Stimulated activated naive CD8-positive, alpha-beta T cell treated with anti-CD3 and anti-CD28 coated beads, Interleukin-15, Interleukin-2, amounts not matched to agents 100 ng/mL and 50 ng/mL, for 24 hours (primary cell): ENCODE measurements around the gene DPF3.

Experiments used
- H3K27ac Mint-ChIP-seq: one replicate; pipeline ENCODE4 v1.8.0; 2021; ENCODE audit warnings: mild to moderate bottlenecking, mixed read lengths
- H3K27me3 Mint-ChIP-seq: one replicate; pipeline ENCODE4 v1.8.0; 2021; ENCODE audit warnings: mixed read lengths
- H3K36me3 Mint-ChIP-seq: one replicate; pipeline ENCODE4 v1.8.0; 2021; ENCODE audit warnings: low read depth, mixed read lengths
- H3K4me1 Mint-ChIP-seq: one replicate; pipeline ENCODE4 v1.8.0; 2021; ENCODE audit warnings: low read depth, mixed read lengths
- H3K4me3 Mint-ChIP-seq: one replicate; pipeline ENCODE4 v1.8.0; 2021; ENCODE audit warnings: mild to moderate bottlenecking, mixed read lengths
- H3K9me3 Mint-ChIP-seq: one replicate; pipeline ENCODE4 v1.8.0; 2021; ENCODE audit warnings: mixed read lengths

The DPF3 gene

GRCh38 chr14:72625689-72626088 lies 268.2 kb downstream of the DPF3 start:
- peaks cover 4% of the 10 kb centered on the region for H3K9me3 Mint-ChIP-seq
- H3K4me3 Mint-ChIP-seq: no peak overlapping the region
- no peak overlapping the region for H3K27ac Mint-ChIP-seq
- H3K4me1 Mint-ChIP-seq: no peaks in the 10 kb centered on the region
- peaks cover 3% of the 10 kb centered on the region for H3K27me3 Mint-ChIP-seq
- H3K36me3 Mint-ChIP-seq: no peaks in the 10 kb centered on the region

DNA sequence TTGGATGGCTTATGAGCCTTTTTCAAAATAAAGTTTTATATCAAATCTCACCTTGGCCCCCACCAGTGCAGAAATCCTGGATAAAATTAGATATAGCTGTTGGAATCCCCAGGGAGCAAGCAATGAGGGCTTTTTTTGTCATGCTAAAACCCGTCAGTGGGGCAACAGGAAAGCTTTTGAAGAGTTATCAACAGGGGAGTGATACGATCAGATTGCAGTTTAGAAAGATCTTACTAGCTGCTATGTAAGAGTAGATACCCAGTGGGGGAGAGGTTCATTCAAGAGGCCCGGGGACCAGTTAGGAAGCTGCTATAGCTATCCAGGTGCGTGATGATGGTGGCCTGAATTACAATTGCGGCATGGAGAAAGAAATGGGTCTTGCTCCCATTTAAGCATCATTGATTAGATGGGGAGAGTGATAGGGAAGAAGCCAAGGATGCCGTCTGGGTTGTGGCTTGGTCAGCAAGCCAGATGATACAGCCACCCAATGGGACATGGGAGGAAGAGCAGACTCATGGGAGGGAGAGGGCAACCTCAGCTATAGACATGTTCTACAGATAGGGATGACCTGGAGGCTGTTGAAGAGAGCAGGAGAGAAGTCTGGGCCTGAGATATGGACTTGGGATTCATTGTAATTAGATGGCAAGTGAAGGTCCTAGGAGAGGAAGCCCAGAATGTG lies 272.4 kb downstream of the DPF3 start:
- Mint-ChIP-seq H3K9me3 (no peaks in the 10 kb centered on the region), H3K27ac (no peak overlapping the region), H3K4me1 (no peaks in the 10 kb centered on the region), H3K27me3 (peaks cover 3% of the 10 kb centered on the region), H3K36me3 (no peaks in the 10 kb centered on the region), H3K4me3 (no peak overlapping the region)

DNA sequence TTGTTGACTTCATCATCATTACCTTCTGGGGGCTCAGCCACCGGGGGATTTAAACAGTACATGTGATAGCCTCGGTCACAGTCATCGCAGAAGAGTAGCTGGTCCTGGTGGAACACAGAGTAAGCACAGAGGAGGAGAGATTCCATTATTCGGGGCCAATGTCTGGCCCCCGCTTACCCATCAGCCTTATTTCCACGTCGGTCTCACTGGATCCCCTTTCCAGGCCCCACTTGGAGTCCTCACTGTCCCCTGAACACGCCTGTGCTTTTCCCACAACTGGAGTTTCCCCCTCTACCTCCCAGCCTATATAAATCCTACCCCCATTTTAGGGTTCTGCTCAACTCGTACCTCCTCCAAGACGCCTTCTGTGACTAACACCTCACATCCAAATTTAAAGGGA lies 274.0 kb downstream of the DPF3 start:
- H3K4me1 Mint-ChIP-seq: no peaks in the 10 kb centered on the region
- no peak overlapping the region for H3K27ac Mint-ChIP-seq
- no peak overlapping the region for H3K4me3 Mint-ChIP-seq
- H3K9me3 Mint-ChIP-seq: no peaks in the 10 kb centered on the region
- peaks cover 3% of the 10 kb centered on the region for H3K27me3 Mint-ChIP-seq
- H3K36me3 Mint-ChIP-seq: no peaks in the 10 kb centered on the region

GRCh38 chr14:72619111-72619571 lies 274.8 kb downstream of the DPF3 start:
- no peaks in the 10 kb centered on the region for H3K36me3 Mint-ChIP-seq
- H3K4me3 Mint-ChIP-seq: no peak overlapping the region
- H3K27ac Mint-ChIP-seq: no peak overlapping the region
- no peaks in the 10 kb centered on the region for H3K27me3 Mint-ChIP-seq
- no peaks in the 10 kb centered on the region for H3K4me1 Mint-ChIP-seq
- H3K9me3 Mint-ChIP-seq: no peaks in the 10 kb centered on the region

DNA sequence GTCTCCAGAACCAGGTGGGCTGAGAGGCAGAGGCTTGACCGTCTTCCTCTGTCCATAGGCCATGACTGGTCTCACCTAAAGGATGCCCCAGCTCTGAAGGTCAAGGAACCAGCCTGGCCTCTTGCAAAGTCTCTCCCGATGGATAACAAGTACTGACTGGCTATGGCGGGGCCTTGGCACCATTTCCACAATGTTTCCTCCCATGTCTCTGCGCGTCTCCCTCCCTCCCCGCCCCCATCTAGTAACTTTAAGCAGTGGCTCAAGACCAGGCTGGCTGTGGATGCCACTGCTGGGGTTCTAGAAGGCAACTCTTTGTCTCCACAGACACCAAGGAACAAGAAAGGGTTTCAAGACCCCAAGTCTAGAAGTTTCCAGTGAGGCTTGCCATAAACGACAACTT lies 275.5 kb downstream of the DPF3 start:
- no peaks in the 10 kb centered on the region for H3K4me1 Mint-ChIP-seq
- no peak overlapping the region for H3K4me3 Mint-ChIP-seq
- no peaks in the 10 kb centered on the region for H3K9me3 Mint-ChIP-seq
- H3K27ac Mint-ChIP-seq: no peak overlapping the region
- H3K36me3 Mint-ChIP-seq: no peaks in the 10 kb centered on the region
- H3K27me3 Mint-ChIP-seq: no peaks in the 10 kb centered on the region

DNA sequence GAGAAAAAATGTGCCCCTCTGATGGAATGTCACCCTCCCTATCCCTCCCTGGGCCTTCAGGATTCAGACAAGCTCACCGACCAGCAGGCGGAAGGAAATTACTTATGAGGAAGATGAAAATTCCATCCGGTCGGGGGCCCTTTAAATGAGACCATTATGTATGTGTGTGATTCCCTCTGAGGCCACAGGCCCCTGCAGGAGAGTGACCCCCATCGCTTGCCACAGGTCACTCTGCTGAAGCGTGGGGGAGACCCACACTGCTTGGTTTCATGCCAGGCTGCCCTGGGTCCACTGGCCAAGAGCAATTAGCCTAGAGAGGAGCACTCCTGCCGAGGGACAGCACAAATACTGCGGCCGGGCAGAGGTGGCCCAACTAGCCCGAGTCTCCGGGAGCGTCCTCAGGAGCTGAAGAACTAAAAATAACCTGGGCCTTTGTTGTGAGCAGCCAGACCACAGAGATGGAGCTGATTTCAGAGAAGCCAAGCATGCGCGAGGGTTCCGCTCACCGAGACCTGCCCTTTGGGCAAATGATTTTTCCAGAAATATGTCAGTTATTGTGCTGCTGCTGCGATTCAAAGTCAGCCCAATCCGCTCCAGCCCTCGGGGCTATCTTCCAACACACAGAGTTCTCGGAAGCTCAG lies 276.4 kb downstream of the DPF3 start:
- H3K36me3 Mint-ChIP-seq: no peaks in the 10 kb centered on the region
- no peak overlapping the region for H3K27ac Mint-ChIP-seq
- H3K27me3 Mint-ChIP-seq: no peaks in the 10 kb centered on the region

GRCh38 chr14:72616811-72617210 lies 277.1 kb downstream of the DPF3 start:
- Mint-ChIP-seq H3K9me3 (no peaks in the 10 kb centered on the region), H3K27ac (no peak overlapping the region), H3K27me3 (peaks cover 4% of the 10 kb centered on the region), H3K36me3 (no peaks in the 10 kb centered on the region), H3K4me3 (no peak overlapping the region), H3K4me1 (no peaks in the 10 kb centered on the region)

More for the DNA sequence above, 276.4 kb downstream of the DPF3 start:
- H3K9me3 Mint-ChIP-seq: no peaks in the 10 kb centered on the region
- H3K4me3 Mint-ChIP-seq: no peak overlapping the region
- no peaks in the 10 kb centered on the region for H3K4me1 Mint-ChIP-seq

- H3K9me3 Mint-ChIP-seq: no peaks in the 10 kb centered on the region
- H3K4me3 Mint-ChIP-seq: no peak overlapping the region
- H3K27ac Mint-ChIP-seq: no peak overlapping the region
- H3K36me3 Mint-ChIP-seq: no peaks in the 10 kb centered on the region
- peaks cover 4% of the 10 kb centered on the region for H3K27me3 Mint-ChIP-seq
- H3K4me1 Mint-ChIP-seq: no peaks in the 10 kb centered on the region
Measured at GRCh38 chr14:72616294-72616693, 277.6 kb downstream of the DPF3 start.

DNA sequence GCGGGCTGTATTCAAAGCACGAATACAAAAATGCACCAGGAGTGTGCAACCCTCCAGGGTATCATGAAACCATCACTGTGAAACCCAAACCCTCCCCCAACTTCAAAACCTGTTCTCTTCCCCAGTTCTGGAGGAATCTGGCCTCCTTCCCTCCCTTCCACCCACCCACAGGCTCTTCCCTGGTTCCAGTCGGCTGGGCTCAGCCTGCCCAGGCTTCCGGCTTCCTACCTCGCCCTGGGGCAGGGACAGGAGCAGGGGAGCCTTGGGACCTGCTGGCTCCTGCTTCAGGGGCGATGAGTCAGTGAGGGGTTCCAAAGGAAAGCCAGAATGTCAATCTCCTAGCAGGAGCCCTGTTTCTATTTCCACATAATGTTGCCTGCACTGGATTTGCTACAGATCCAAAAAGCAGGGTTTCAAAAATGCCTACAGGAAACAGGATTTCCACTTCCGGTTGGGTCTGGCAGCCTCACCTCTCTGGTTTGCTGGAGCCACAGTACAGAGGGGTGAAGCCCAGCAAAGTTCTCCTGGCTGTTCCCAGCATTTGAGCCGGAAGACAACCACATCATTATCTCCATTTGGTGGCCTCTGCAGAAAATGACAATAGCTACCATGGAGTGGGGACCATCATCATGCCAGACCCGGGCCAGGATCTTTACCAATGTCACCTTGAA lies 278.3 kb downstream of the DPF3 start:
- H3K36me3 Mint-ChIP-seq: no peaks in the 10 kb centered on the region
- H3K27ac Mint-ChIP-seq: no peak overlapping the region
- peaks cover 4% of the 10 kb centered on the region for H3K27me3 Mint-ChIP-seq
- H3K9me3 Mint-ChIP-seq: no peaks in the 10 kb centered on the region
- H3K4me1 Mint-ChIP-seq: no peaks in the 10 kb centered on the region
- H3K4me3 Mint-ChIP-seq: no peak overlapping the region

DNA sequence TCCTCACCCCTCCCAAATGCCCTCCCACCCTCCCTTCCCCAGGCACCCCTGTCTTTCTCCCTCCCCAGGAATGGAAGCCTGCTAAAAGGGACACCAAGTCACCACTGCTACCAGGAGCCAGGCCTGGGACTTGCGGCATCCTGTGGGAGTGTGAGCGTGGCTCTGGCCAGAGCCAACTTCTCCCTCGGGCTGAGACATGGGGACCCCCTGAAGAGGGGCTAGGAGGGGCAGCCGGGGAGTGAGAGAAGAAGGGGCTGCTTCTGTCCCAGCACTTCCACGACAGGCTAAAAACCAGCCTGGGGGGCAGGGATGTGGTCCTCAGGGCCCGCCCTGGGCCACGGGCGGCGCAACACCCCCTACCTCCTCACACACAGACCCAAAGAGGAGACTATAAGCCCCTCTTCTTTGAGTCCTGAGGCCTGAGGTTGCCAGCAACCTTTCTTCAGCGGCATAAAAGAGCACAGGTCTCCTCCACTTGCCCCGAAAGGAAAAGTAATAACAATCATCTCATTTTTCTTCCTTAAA lies 278.9 kb downstream of the DPF3 start:
- Mint-ChIP-seq H3K27me3 (peaks cover 4% of the 10 kb centered on the region), H3K9me3 (no peaks in the 10 kb centered on the region), H3K27ac (no peak overlapping the region), H3K4me1 (no peaks in the 10 kb centered on the region), H3K36me3 (no peaks in the 10 kb centered on the region), H3K4me3 (no peak overlapping the region)

- H3K4me1 Mint-ChIP-seq: no peaks in the 10 kb centered on the region
- H3K9me3 Mint-ChIP-seq: no peaks in the 10 kb centered on the region
- H3K36me3 Mint-ChIP-seq: no peaks in the 10 kb centered on the region
- H3K27me3 Mint-ChIP-seq: peaks cover 4% of the 10 kb centered on the region
- no peak overlapping the region for H3K27ac Mint-ChIP-seq
- H3K4me3 Mint-ChIP-seq: no peak overlapping the region
Measured at GRCh38 chr14:72614365-72614764, 279.5 kb downstream of the DPF3 start.

DNA sequence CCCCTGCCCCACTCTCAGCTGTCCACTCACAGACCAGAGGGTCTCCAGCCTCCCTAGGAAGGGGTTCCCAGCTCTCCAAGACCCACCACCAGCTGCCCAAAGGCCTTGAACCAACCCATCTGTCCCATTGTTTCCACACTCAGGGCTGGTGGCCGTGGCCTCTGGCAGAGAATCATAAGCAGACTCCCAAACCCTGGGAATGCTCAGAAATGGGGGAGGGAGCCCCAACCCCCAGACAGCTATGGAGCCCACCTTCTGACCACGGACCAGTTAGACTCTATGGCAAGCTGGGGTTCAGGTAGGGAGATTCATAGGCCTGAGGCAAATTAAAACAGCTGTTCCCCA lies 280.0 kb downstream of the DPF3 start:
- Mint-ChIP-seq H3K4me3 (no peak overlapping the region), H3K27me3 (peaks cover 8% of the 10 kb centered on the region), H3K4me1 (no peaks in the 10 kb centered on the region), H3K9me3 (no peaks in the 10 kb centered on the region), H3K36me3 (no peaks in the 10 kb centered on the region), H3K27ac (no peak overlapping the region)

DNA sequence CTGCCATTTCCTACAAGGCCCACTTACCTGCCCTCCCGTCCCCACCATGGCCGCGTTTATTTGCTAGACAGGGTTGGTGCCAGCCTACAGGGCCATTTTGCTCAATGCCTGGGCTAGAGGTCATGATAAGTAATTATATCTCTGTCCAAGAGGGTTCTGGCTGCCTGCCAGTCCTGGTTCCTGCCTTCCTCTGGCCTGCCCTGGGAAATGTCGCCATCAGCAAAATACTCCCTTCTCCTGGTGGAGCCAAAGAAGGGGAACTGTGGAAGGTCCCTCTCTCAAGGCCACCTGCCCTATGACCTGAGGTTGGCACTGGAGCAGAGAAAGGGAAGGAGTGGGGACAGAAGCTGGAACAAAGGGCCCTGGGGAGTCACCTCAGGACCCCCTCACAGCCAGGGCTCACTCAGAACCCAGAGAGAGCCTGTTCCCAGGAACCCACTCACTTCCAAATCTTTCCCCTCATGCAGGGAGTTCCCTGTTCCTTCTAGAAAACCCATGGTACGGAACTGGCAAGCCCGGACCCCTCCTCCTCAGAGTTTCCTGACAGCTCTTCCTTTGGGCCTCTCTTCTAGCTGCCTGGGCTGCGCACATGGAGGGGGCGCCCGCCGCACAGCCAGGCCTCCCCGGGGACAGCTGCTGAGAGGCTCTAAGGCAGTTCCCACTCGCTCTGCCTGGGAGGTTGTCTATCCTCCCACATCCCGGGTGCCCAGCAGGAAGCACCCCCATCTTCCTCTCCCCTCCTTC lies 280.5 kb downstream of the DPF3 start:
- peaks cover 10% of the 10 kb centered on the region for H3K27me3 Mint-ChIP-seq
- H3K9me3 Mint-ChIP-seq: no peaks in the 10 kb centered on the region
- H3K27ac Mint-ChIP-seq: no peak overlapping the region
- no peak overlapping the region for H3K4me3 Mint-ChIP-seq
- no peaks in the 10 kb centered on the region for H3K4me1 Mint-ChIP-seq
- H3K36me3 Mint-ChIP-seq: no peaks in the 10 kb centered on the region

- Mint-ChIP-seq H3K27ac (no peak overlapping the region), H3K27me3 (peaks cover 10% of the 10 kb centered on the region), H3K36me3 (no peaks in the 10 kb centered on the region), H3K9me3 (no peaks in the 10 kb centered on the region), H3K4me1 (peaks cover 4% of the 10 kb centered on the region), H3K4me3 (no peak overlapping the region)
Measured at GRCh38 chr14:72612041-72612440, 281.9 kb downstream of the DPF3 start.

- no peak overlapping the region for H3K4me3 Mint-ChIP-seq
Measured at GRCh38 chr14:72611506-72611905, 282.4 kb downstream of the DPF3 start.

More at GRCh38 chr14:72611506-72611905, 282.4 kb downstream of the DPF3 start:
- Mint-ChIP-seq H3K9me3 (no peaks in the 10 kb centered on the region), H3K27ac (no peak overlapping the region), H3K27me3 (peaks cover 10% of the 10 kb centered on the region), H3K4me1 (peaks cover 4% of the 10 kb centered on the region), H3K36me3 (no peaks in the 10 kb centered on the region)
